AG09309 (cell line): ENCODE results near the gene FMR1NB.

ENCODE experiments used
- DNase-seq: peaks from one replicate; pipeline ENCODE4 v3.0.0-alpha.2; 2010; ENCODE audit warnings: low read depth
- H3K4me3 ChIP-seq: 2 replicates; pipeline ENCODE4 v1.5.1; 2011; ENCODE audit warnings: mild to moderate bottlenecking, low read depth, low read length, moderate library complexity; ENCODE audit not compliant: control insufficient read depth
- TF ChIP-seq, protein P1 (sequence below): IDR thresholded peaks from 2 replicates; pipeline ENCODE4 v1.5.1; 2011; ENCODE audit warnings: mild to moderate bottlenecking, low read depth, low read length, inconsistent platforms; ENCODE audit not compliant: insufficient read depth, control insufficient read depth; ENCODE audit errors: missing control alignments

FMR1NB gene

GRCh38 chrX:147953976-147954375 is 27.2 kb upstream of the FMR1NB start:
- TF ChIP-seq, protein P1, sequence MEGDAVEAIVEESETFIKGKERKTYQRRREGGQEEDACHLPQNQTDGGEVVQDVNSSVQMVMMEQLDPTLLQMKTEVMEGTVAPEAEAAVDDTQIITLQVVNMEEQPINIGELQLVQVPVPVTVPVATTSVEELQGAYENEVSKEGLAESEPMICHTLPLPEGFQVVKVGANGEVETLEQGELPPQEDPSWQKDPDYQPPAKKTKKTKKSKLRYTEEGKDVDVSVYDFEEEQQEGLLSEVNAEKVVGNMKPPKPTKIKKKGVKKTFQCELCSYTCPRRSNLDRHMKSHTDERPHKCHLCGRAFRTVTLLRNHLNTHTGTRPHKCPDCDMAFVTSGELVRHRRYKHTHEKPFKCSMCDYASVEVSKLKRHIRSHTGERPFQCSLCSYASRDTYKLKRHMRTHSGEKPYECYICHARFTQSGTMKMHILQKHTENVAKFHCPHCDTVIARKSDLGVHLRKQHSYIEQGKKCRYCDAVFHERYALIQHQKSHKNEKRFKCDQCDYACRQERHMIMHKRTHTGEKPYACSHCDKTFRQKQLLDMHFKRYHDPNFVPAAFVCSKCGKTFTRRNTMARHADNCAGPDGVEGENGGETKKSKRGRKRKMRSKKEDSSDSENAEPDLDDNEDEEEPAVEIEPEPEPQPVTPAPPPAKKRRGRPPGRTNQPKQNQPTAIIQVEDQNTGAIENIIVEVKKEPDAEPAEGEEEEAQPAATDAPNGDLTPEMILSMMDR = no peak
- DNase-seq = no peak
- H3K4me3 ChIP-seq = no peak overlapping the region

GRCh38 chrX:147957291-147957690 is 23.8 kb upstream of the FMR1NB start:
- TF ChIP-seq, protein P1 = no peak
- no peak for DNase-seq
- H3K4me3 ChIP-seq = no peak overlapping the region

DNA sequence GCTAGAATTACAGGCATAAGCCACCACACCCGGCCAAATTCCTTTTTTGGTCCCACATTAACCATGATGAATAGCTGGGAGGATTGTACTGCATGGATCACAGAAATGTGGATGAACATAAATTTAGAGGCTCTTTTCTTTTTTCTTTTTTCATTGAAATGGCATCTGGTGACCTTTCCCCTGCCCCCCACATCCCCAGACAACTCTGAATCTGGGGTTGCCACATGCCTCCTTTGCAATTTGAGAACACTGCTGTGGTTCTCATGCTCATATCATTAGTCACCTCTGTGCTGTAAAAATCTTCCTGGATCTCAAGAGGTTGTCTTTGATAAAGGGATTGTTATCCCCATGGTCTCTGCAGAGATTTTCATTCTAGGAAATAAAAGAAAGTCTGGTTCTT is 22.8 kb upstream of the FMR1NB start:
- H3K4me3 ChIP-seq = no peak overlapping the region
- TF ChIP-seq, protein P1 = no peak
- peak; percentile 17 for DNase-seq

GRCh38 chrX:147960722-147961121 is 20.4 kb upstream of the FMR1NB start:
- no peak for DNase-seq
- no peak overlapping the region for H3K4me3 ChIP-seq
- TF ChIP-seq, protein P1 = no peak

DNA sequence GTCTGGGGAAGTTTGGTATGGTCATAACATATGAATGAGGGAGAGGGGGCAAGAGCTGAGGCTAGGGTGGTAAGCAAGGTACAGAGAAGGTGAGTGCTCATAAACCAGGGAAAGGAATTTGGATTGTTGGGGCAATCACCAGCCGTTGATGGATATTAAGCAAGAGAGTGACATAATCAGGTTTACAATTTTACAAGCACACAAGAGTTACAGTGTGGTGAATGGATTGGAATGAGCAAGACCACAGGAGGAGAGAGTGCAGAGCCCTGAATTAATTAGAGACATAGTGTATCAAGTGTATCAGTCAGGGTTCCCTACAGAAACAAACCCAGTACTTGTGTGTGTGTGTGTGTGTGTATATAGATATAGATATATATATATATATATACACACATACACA is 18.7 kb upstream of the FMR1NB start:
- DNase-seq = no peak
- TF ChIP-seq, protein P1 = no peak
- no peak overlapping the region for H3K4me3 ChIP-seq

GRCh38 chrX:147978931-147979330 is 2.2 kb upstream of the FMR1NB start:
- no peak overlapping the region for H3K4me3 ChIP-seq
- TF ChIP-seq, protein P1 = no peak
- DNase-seq = no peak

- no peak overlapping the region for H3K4me3 ChIP-seq
- TF ChIP-seq, protein P1 = no peak
- no peak for DNase-seq
These were observed 39.2 kb downstream of the FMR1NB start for GRCh38 chrX:148020329-148020728.
